GM18909 (cell line): Measurements from ENCODE around the gene MEG3.

Experiments used
- ATAC-seq: cut with Tn5 transposase; IDR thresholded peaks from one replicate; pipeline ENCODE4 v1.9.1; 2021; ENCODE audit warnings: mild to moderate bottlenecking; ENCODE audit not compliant: unreplicated experiment, poor library complexity

The MEG3 gene

DNA sequence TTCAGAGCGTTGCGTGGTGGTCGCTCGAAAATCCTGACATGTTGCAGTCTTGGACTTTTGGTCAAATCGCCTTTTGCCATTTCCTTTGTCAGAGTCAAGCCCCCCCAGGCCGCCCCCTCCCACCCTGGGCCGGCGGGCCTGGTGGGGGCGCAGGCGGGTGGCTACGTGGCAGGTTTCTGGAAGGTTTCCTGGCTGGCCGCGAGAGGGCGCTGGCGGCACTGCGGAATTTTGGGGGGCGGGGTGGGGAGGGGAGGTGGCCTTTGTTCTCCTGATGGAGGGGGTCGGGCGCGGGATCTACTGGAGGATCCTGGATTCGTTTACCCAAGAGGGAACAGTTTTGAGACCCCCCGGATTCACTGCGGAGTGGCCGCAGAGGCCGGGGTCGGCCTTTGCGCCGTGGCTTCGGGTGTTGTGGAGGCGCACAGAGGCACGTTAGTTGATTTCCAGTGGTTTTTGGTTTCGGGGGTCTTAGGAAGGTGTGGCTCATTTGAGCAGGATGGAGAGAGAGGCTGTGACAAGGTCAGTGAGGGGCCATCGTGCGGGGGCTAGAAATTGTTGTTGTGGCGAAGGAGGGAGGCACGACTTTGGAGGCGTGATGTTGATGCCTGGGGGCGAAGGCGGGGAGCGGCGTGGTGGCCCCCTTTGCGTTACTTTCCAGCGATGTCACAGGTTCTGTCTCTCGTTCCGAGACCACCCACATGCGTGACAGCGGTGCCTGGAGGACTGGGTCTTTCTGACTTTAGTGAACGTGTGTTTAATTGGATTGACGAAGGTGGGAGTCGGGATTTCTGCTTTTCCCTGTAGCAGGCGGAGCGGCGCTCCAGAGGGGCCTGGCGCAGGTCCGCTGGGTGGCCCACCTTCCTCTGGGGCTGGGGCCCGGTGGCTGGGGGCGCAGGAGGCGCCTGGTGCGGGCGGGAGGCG is 1.4 kb downstream of the MEG3 start:
- no peak for ATAC-seq

DNA sequence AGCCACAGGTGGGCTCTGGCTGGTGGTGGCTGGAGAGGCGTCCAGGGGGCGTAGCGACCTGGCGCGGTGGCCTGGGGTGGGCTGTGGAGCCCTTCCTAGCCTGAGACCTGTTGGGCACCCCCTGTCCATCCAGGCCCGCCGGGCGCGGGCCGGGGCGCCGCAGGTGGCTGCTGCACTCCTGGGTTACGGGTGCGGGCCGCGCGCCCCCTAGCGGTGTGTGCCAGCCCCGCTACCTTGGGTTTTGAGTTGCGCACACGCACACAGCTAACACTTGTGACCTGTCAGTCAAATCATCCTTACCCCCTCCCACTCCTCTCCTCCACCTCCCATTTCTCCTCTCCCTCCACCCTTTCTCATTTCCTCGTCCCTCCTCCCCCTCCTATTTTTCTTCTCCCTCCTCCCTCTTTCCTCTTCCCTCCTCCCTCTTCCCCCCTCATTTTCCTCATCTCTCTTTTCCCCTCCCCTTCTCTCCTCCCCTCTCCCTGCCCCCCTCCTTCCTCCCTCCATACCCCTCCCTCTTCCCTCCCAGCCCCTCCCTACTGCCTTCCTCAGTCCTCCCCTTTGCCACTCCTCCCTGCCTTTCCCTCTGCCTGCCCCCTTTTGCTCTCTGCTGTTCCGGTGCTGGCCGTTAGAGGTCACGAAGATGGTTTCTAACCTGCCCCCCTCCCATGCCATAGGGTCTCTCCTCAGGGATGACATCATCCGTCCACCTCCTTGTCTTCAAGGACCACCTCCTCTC is 2.3 kb downstream of the MEG3 start:
- no peak for ATAC-seq

DNA sequence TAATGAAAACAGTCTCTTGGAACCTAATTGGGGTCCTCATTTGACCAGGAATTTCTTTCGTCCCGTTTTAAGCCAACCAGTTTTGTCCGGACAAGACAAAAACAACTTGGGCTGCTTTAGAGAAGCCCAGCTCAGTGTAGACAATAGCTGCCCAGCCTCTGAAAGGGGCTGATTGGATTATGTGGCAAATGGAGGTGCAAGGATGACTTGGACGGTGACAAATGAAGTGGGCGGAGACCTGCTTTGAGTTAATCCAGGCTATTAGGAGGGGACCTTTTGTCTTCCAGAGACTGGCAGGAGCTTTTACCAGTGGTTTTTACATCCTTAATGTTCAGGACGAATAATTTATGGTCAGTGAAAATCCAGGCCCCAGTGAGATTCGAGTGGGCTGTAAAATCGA is 4.8 kb downstream of the MEG3 start:
- no peak for ATAC-seq

DNA sequence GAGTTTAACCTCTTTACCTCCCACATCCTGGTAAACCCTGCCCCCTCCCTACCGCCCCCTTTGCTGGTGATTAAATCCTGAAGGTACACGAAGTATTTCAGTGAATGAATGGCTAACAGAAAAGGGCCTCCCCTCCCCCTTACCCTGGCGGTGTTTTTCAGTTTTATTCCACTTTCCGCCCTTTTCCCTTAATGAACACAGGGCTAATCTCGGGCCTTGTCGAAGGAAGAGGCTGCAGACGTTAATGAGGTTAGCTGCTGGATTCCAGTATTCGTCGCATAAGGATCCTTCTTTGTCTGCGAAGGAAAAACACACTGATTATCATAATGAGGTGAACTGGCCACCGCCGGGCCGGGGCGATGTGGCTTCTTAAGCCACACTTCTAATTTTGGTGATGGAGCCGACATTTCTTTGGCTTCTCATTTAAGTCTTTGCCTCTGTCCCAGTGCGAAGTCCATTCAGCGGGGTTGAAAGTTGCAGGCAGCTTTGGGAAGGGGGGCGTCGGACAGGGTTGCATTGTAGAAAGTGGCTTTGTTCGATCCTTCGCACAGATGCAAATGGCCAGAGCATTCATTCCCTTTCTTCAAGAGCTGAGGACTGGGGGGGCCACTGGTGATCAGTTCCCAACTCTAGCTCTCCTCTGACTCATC is 6.5 kb downstream of the MEG3 start:
- no peak for ATAC-seq

DNA sequence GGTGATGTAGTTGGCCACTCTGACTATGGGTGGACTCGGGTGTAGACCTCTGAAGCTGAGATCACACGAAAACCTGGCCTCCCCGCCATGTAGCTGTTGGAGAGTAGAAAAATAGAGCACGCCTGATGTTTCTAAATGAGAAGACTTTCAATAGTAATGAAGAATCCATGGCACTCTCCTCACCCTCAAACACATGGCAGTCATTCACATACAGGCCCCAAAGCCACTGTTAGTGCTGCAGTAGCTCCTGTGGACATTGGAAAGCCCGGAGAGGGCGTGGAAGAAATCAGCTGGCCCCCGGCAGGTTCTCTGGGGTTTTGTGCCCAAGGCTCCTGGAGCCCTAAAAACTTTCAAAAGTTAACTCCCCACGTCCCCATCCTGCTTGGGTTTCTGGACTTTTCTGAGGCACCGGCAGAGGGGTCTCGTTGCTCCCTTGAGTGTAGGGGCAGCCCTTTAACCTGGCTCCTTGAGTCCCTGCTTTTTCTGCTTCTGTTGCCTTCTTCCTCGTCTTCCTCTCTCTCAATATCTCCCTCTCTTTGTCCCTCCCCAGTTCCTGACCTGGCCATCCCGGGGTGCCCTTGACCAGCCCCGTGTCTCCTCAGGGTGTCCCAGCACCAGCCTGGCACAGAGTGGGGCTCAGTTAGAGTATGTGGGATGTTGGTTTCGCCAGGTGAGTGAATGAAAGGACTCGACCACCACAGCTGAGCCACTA is 8.3 kb downstream of the MEG3 start:
- no peak for ATAC-seq

DNA sequence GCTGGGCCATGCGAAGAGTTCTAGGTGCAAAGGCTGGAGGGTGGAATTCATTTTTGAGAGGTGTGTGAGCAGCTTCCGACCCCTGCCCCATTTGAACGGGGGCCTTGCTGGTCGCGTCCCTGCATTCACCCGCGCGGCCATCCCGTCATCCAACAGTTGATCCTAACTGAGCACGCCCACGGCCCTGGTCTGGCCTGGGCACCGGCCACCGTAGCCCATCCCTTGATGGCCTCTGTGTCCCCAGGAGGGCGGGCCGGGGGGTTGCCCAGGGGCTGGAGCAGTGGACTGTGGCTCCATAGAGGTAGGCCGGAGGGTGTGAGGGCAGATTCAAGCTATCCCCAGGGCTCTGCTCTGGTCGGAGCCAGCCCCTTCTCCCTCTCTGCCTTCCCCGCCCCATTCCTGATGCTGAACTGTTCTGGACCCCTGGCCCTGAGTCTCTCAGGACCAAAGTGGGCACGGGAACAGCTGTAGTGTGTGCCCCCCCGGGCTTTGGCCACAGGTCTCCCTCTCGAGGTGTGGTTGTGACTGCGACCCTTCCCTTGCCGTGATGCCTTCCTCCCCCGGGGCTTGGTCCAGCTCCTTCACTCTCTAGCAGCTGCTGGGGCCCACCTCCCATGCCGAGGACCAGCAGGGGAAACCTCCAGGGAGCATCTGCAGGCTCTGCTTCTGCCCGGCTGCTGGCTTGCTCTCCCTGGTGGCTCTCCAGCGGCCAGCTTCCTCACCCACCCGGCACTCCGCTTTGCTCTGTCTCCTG is 9.1 kb downstream of the MEG3 start:
- no peak for ATAC-seq

DNA sequence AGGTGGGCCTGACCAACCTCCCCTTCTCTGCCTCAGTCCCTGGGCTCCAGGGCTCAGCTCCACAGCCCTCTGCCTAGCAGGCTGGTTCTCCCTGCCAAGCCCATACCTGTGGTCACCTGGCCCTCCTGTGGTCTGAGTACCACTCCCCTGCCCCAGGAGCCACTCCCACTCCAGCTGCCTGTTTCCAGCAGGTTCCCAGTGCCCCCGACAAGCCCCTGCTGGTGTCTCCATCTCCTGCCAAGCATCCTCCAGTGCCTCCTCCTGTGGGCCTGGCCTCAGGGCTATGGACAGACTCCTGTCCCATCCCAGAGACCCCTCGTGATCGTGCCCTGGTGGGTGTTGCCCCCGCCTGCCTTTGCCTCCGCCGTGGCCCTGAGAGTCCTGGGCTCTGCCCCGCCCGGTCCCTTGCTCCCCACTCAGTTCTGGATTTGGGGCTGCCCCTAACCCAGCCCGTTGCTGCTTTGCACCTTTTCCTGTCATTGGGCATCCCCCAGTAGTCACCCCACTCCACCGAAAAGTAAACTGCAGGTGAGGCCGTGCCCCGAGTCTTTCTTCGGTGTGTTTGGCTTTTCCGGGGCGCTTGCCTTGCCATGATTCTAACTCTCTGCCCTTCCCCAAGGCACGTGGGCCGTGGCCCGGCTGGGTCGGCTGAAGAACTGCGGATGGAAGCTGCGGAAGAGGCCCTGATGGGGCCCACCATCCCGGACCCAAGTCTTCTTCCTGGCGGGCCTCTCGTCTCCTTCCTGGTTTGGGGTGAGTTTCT is 9.8 kb downstream of the MEG3 start:
- ATAC-seq = no peak

DNA sequence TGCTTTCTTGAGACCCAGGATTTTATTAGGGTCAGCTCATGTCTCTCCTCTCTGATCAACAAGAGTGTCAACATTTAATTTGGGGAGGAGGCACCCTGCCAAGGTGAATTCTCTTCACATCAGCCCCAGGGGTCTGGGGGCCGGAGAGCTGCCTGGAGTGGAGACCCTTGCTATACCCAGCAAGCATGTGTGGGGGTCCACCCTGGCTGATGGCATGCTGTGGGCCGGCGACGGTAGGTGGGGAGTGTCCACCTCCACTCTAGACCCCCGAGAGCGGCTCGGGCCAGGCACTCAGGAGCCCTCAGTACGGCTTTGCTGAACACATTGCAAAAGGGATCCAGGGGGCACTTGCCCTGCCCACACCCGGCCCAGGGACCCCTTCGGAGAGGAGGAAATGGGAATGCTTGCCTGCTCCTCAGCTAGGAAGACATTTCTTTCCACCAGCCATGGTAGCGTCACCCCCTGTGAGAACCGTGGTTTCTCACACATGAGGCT is 10.4 kb downstream of the MEG3 start:
- no peak for ATAC-seq

DNA sequence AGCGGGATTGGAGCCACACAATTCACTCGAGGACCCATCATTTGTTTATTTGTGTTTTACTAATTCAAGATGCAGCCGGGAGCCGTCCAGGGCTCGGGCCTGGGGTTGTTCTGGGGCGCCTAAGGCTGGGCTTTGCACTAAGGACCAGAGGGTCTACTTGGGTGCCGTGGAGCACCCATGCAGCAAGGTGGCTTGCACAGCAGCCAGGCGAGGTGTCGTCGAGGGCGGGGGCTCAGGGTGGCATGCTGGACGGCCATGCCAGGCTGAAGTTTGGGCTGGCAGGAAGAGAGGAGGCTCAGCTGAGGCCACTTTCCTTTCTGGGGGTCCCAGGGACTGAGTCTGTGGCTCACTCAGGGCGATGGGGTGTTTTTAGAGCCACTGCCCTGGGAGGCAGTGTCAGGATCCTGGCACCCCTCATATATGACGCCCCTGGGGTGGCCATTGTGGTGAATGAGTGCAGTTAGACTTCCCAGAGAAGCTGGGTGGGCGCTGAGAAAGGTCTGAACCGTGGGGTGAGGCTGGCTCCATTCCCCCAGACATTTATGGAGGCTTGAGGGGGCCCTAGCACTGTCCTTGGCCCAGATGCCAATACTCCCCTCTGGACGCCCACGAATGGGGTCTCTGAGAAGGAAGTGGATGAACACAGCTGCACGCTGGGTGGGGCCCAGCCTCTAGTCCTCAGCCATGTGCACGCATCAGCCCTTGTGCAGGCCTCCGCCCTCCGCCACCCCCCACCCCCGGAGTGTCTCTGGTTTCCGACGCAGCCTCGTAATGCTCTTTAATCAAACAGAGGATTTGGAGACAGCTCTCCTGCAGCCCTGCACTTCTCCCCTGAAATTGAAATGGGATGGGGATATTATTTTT is 11.3 kb downstream of the MEG3 start:
- no peak for ATAC-seq

DNA sequence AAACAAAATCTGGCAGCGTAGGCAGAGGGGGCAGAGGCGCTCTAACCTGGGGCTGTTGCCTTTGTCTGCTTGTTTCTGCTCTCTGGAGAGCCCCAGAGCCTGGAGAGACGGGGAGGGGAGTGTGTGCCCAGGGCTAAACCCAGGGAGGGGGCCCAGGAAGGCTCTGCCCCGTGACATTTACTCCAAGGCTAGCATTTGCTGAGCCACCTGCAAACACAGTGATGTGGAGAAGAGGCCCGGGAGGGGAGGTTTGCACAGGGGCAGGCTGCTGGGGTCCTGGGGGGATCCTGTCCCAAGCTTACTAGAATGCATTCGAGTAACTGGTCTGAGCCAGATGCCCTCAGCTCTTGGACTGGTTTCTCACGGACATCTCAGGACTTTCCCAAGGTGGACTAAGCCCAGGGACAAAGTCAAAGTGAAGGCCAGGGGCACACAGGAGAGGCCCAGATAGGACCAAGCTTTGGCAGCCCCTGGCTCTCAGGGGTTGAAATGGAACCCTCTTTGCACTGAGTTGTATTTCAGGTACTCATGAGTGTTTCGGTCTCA is 12.0 kb downstream of the MEG3 start:
- ATAC-seq = no peak

DNA sequence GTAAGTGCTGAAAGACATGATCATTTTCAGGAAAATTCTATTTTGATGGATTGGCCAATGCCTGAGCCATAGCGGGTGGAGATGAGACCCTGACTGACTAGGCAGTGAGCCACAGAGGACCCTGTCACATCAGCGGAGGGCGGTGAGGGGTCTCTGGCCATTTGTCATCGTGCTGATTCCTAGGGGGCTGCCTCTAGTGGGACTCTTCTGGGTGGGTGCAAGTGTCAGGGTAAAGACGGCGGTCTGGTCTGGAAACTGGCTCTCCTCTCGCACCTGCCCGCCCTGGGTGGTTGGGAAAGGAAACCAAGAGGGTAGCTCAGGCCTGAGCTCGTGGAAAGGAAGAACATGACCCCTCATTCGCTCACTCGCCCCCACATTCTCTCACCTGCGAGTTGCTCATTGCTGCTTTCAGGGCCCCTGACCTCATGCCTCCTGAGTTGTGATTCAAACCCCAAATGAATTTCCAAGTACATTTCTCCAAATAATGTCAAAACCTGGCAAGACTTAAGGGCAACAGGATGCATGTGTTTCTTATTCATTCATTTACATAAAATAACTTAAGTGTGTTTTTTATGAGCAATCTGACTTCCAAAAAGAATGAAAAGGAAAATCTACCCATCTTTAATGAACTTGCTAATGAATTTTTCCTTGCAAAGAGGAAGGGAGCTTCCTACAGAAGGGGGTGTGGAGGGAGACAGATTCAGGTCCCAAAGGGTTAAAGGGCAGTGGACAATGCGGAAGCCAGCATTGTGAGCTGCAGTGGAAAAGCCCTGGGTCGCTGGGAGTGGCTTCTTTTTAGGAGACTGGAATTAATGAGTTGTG is 12.8 kb downstream of the MEG3 start:
- ATAC-seq = no peak

DNA sequence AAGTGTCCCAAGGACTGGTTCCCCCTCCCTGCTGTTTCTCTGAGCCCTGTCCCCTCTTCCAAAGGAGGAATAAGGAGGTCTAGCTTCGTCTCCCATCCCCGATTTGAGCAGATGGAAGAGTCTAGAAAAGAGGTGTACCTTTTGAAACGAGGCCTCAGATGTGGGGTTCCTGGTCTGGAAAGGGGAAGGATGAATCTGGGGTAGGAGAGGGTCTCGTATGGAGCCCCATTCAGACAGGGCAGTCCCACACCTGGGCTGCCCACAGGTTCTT is 13.3 kb downstream of the MEG3 start:
- ATAC-seq = no peak

DNA sequence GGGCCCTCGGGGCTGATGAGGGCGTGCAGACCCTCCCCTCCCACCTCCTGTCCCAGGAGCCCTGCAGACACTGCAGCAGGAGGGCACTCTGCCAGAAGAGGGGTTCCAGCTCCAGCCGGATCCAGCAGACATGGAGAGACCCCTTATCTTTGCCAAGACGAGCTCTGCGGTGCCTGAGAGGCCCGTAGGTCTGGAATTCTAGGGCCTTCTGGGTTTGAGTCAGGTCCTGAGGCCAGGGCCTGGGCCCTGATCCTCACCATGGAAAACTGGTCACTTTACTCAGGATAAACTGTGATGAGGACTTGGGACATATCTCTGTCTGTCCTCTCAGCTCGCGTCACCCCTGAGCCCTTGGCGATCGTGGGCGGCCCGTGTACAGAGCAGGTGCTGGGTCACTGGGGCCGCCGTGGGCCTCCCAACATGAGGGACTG is 13.8 kb downstream of the MEG3 start:
- ATAC-seq = no peak

DNA sequence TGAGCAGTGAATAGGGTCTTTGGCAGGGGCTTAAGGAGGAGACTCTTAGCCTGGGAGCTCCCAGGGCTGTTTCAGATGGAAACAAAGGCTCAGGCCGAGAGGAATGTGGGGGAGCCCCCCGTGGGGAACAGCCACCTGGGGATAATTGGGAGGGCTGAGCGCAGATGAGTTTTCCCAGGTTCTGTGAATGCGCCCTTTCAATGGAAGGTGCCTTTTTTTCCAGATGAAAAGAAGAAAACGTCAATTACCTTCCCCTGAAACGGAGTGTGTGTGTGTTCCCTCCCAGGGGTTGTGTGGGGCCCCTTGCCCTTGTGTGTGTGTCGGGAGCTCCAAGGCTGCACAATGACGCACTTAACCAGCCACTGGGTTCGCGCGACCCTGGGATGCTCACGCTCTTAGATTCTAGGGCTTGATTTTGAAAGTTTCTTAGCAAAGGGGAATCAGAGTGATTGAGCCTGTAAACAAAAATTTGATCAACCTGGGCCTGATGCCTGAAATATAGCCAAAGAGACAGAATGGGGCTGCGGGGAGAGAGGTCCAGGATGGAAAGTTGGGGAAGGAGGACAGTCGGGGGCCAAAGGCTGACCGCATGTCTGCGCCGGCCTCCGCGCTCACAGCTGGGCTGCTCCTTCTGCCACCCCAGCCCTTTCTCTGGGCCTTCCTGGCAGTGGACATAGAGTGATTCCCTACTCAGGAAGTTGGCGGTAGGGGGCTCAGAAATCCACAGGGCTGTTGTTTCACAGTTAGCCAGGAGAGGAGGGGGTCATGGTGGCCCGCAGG is 14.6 kb downstream of the MEG3 start:
- ATAC-seq = no peak

DNA sequence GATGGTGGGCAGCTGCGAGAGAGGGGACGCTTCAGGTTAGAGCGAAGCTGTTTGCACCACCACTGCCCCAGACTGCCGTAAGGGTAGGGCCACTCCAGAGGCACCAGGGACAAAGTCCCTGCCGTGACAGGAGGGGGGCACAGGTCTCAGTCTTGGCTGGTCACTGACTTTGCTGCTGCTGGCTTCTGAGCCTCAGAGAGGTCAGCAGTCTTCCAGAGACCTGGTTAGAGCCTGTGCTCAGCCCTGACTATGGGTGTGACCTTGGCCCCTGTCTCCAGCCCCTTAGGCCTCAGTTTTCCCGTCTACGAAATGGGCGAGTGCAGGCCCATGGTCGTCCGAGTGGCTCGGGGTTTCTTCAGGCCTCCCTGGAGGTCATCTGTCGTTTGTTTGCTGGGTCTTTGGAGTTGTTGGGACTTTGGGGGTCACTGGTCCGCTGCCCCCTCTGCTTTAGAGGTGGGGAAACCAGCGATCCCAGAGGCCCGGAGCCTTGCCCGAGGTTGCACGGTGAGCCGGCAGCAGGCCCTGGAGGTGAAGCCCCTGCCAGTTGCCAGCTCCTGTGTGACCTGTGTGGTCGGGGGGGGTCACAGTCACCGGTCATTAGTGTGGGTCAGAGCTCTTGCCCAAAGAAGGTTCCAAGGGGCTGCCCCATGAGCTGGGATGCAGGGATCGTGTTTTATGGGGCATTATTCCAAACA is 15.3 kb downstream of the MEG3 start:
- ATAC-seq = no peak
